Medulla oblongata (tissue), 1 donor: Measurements from ENCODE around the gene PCDHGC3.

Experiments used
- DNase-seq: peaks from one replicate; pipeline ENCODE4 v3.0.0-alpha.2; 2015; ENCODE audit errors: extremely low spot score

Gene PCDHGC3

GRCh38 chr5:141485321-141486055, 9.7 kb downstream of the PCDHGC3 start:
- DNase-seq: peak; percentile 9

DNA sequence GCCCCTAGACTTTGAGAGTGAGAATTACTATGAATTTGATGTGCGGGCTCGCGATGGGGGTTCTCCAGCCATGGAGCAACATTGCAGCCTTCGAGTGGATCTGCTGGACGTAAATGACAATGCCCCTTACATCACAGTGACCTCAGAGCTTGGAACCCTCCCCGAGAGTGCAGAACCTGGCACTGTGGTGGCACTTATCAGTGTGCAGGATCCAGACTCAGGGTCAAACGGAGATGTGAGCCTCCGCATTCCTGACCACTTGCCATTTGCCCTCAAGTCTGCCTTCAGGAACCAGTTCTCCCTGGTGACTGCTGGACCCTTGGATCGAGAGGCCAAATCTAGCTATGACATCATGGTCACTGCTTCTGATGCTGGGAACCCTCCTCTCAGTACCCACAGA, 10.3 kb downstream of the PCDHGC3 start:
- peak; percentile 2 for DNase-seq

GRCh38 chr5:141487131-141487530, 11.4 kb downstream of the PCDHGC3 start:
- DNase-seq: peak; percentile 3

DNA sequence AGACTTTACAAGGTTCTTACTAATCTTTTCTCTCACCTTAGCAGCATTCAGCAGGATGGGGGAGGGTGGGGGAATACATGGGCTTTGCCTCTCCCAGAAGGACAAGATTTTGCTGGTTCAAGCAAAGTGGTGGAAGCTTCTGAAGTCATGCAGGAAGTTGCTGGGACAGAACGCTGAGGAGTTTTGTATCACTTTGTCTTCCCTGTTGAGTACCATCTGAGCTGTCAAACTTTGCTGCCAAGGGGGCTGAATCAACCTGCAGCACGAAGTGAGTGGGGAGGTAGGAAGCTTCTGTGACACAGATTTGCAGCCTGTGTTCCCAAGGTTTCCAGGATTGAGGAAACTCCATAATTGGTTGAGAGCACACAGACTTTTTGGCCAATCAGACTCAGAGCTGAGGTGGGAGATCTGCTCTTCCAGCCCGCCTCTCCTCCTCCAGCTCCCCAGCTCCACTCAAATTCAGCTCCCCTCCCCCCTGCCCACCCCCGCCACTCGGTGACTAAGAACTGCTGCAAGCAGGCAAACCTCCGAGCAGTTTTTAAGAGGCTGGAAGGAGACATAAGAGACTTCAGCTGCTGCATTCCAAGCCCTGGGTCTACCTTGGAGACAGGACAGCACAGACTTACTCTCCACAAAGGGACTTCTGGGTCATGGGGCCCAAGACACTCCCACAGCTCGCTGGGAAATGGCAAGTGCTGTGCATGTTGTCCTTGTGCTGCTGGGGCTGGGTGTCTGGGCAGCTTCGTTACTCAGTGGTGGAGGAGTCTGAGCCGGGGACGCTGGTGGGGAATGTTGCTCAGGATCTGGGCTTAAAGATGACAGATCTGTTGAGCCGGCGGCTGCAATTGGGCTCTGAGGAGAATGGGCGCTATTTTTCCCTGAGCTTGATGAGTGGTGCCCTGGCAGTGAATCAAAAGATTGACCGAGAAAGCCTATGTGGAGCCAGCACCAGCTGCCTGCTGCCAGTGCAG, 13.1 kb downstream of the PCDHGC3 start, which contains the start of gene PCDHGC5:
PCDHGC5 (plus strand) TSS at position 491 of the 971 bp plus-strand sequence; CDS start at position 651, 160 bp downstream.
- DNase-seq: peak; percentile 76

GRCh38 chr5:141489841-141490240, 14.1 kb downstream of the PCDHGC3 start:
- peak; percentile 2 for DNase-seq

DNA sequence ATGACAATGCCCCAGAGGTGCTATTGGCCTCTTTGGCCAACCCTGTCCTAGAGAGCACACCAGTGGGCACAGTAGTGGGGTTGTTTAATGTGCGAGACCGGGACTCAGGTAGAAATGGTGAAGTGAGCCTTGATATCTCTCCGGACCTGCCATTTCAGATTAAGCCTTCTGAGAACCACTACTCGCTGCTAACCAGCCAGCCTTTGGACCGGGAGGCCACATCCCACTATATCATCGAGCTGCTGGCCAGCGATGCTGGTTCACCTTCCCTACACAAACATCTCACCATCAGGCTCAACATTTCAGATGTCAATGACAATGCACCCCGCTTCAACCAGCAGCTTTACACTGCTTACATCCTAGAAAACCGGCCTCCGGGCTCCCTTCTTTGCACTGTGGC, 14.5 kb downstream of the PCDHGC3 start:
- DNase-seq: peak; percentile 1

GRCh38 chr5:141490771-141491170, 15.0 kb downstream of the PCDHGC3 start:
- peak; percentile 1 for DNase-seq

- DNase-seq: no peak
Observed at GRCh38 chr5:141491323-141492167, 15.8 kb downstream of the PCDHGC3 start.

DNA sequence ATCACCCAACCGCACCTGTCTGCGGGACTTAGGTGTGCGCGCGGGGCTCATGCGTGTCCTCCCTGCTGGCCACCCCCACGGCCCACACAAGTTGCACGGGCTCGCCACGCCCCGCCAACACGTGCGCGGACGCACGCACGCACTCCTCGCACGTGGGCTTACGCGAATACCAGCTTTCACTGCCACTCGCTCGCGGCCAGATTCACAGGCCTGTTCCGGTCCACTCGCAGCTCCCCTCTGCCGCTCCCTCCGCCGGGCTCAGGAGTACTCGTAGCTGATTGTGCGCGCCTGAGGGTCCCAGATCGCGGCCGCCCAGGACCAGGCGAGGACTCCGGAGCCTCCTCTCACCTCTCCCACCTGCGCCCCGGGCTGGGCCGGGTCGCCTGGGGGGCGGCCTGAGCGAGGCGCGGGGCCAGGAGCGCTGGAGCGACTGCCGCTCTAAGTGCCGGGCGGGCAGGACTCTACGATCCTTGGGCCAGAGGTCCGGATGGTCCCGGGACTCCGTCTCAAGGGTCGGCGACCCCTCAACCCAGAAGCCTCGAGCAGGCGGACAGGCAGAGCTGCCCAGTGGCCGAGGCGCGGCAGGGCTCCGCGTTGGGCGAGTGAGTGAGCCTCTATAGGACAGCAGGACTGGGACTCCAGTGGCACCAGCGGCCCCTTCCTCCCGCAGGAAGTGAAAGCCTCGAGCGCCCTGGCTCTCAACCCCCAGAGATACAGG, 16.6 kb downstream of the PCDHGC3 start:
- DNase-seq: no peak

DNA sequence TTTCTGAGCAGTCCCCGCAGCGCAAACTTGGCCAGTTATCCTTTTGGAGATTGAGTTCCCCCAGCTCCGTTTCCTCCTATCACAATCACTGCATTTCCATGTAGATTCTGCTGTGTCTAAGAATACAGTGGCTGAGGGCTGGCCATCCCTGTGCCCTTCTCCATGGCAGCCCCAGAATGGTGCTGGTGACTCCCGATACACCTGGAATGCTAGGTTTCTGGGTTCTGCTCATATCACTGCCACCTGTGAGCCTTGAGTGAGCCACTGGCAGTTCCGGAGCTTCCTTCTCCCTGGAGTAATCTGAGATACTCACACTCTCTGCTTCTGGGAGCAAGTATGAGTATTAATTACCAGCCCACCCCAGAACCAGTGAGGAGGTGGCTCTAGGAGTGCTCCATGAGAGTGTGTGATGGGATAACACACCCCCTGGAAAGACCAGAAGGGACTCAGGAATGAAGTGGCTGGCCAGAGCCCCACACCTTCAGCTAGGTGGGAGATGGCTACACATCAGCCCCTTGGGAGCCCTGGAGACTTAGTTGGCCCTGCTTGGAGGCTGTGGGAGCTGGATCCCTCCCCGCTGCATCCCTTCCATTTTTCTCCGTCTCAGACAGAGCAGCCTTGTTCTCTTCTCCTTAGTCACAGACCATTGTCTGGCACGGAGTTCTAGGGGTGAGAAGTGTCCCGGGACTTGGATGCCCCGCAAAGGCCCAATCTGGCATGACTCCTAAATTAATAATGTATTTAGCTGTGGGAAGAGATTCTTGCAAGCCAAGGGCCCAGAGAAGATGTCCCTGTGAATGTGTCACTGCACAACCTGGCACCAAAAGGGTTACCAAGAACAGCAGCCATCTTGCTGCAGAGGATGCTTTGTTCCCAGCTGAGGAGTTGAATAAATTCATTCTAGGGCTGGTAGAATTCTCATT, 18.0 kb downstream of the PCDHGC3 start:
- DNase-seq: peak; percentile 78

GRCh38 chr5:141494761-141495452, 19.1 kb downstream of the PCDHGC3 start:
- DNase-seq: no peak

DNA sequence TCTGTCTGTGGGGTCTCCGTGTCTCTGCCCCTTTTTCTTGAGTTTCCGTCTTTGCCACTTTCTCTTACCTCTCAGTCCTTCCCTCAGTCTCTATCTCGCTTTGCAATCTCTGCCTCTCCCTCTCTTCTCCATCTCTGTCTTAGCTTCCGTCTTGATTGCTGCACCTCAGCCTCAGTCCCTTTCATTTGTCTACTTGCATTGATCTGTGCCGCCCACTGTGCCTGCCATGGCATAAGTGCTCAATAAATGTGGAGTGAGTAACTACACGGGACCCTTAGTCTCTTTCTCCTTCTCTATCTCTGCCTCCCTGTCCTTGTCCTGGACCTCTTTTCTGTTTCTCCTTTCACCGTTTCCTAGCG, 19.7 kb downstream of the PCDHGC3 start:
- no peak for DNase-seq

- DNase-seq: no peak
Observed at GRCh38 chr5:141496038-141496437, 20.3 kb downstream of the PCDHGC3 start.

DNA sequence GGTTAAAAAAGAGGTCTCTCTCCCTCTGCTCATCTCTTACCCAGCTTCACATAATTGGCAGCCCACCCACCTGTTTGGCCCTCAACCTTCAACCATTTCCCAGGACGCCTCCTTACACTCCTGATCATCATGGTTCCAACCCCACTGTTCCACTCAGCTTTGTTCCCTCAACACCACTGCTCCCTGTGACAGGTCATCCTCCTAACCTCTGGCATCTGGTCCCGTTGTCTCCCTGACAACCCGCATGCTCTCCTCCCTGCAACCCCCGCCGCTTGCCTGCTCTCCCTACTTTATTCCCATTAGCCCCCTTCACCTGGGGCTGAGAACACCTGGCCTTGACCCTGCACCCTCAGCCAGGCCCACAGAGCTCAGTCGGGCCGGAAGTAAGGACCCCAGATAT, 26.0 kb downstream of the PCDHGC3 start:
- DNase-seq: no peak

DNA sequence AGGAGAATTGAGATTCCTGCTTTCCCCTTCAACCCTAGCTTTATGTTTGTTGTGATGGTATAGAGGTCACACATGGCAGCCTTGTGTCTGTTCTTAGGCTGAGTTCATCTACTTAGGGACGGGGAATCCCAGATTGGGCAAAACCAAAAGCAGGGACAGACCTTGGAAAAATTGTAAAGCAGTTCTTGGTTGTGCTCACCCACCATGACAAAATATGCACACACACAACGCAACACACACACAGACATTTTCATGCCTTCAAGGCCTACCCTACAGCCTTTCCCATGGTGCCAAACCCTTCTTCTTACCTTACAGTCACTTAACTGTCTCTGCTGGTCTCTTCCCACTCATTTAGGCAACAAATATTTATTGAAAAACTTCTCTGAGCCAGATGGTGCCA, 27.9 kb downstream of the PCDHGC3 start:
- no peak for DNase-seq

GRCh38 chr5:141504216-141504615, 28.4 kb downstream of the PCDHGC3 start:
- DNase-seq: no peak

DNA sequence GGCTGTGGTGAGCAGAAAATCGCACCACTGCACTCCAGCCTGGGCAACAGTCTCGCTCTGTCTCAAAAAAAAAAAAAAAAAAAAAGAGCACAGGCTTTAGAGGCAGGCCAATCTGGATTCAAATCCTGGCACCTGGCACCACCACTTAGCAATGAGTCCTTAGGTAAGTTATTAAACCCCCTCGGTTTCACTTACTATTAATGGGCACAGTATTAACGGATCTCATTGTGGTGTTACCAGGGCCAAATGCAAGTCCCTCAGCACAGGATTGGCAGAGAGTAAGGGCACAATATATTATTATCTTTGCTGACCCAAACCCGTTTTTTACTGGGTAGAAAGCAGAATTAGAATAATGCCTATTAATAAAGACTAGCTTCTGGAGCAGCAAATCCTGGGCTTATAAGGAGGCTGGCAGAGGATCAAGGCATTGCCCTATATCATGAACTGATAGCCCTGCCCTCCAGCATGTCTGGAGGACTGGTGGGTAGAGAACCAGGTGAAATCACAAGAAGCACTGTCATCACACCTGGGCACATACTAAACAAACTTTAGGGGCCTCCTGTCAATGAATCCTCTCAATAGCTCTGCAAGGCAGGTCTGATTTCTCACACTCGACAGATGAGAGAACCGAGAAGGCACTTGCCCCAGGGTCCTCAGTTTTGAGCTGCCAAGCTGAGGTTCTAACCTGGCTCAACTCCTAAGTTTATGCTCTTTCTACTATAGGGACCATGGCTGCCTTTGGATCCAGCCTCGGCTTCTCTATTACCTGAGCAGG, 30.8 kb downstream of the PCDHGC3 start:
- no peak for DNase-seq

DNA sequence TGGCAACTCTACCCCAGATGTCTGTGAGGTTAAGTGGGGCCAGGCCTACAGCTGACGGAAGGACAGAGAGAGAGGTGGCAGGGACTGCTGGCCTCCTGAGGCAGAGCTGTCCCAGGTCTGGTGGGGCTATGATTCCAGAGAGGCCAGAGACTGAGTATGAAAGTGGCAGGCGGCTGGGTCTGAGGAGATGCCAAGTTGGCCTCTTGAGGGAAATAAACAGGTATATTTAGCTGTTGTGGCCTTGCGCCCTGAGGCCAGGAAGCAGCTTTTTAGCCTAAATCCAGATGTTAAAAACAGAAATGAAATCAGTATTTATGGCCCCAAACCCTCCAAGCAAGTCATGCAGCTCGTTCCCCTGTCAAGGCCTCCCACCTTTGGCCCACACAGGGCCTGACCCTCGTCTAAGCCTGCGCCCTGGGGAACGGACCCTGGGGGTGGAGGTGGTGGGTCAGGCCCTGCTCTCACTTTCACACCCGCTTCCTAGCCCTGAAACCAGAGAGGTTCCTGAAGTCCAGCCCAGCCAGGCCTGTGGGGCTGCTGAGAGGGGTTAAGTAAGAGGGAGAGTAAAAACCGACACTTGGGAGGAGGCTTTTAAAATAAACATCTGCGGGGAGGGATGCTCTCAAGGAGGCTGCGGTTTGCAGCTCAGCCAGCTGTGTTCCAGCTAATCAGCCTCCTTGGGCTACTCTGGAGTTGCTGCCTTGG, 31.8 kb downstream of the PCDHGC3 start:
- DNase-seq: no peak
